Endothelial cell of umbilical vein (primary cell): ENCODE results near the gene TMEM145.

Experiments used
- EZH2 ChIP-seq: IDR thresholded peaks from 2 replicates; pipeline ENCODE4 v1.6.1; 2012; ENCODE audit warnings: borderline replicate concordance, low read depth, mild to moderate bottlenecking, moderate library complexity, low read length, inconsistent platforms; ENCODE audit not compliant: severe bottlenecking
- GATA2 ChIP-seq: IDR thresholded peaks from 2 replicates; pipeline ENCODE4 v1.7.0; 2011; ENCODE audit warnings: low read depth, mild to moderate bottlenecking, moderate library complexity, mixed read lengths, low read length; ENCODE audit not compliant: insufficient read length, insufficient read depth
- MAX ChIP-seq: IDR thresholded peaks from 2 replicates; pipeline ENCODE4 v1.6.1; 2011; ENCODE audit not compliant: insufficient read depth, insufficient read length
- POLR2A ChIP-seq: IDR thresholded peaks from 2 replicates; pipeline ENCODE4 v1.6.1; 2012; ENCODE audit warnings: low read depth, mild to moderate bottlenecking, control low read depth, low read length
- TF ChIP-seq, protein P1 (sequence below), 2 donors: IDR thresholded peaks; 1 replicate in 1 of 2; 2 replicates in 1 of 2; pipeline ENCODE4 v1.5.1; 2011; ENCODE audit warnings: low read length in 2 of 2, mild to moderate bottlenecking in 2 of 2, moderate library complexity in 2 of 2, control low read depth in 1 of 2, inconsistent platforms in 1 of 2, low read depth in 1 of 2; ENCODE audit not compliant: insufficient read depth in 1 of 2; ENCODE audit errors: extremely low read depth in 1 of 2

DNA sequence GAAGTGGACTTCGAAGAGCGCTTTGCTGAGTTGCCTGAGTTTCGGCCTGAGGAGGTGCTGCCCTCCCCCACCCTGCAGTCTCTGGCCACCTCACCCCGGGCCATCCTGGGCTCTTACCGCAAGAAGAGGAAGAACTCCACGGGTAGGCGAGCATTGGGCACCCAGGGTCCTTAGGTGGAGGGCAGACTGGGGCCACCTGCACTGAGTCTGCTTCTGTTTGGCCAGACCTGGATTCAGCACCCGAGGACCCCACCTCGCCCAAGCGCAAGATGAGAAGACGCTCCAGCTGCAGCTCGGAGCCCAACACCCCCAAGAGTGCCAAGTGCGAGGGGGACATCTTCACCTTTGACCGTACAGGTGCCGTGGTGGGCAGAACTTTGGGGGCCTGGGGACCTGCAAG, 19.2 kb upstream of the TMEM145 start:
- TF ChIP-seq, protein P1, sequence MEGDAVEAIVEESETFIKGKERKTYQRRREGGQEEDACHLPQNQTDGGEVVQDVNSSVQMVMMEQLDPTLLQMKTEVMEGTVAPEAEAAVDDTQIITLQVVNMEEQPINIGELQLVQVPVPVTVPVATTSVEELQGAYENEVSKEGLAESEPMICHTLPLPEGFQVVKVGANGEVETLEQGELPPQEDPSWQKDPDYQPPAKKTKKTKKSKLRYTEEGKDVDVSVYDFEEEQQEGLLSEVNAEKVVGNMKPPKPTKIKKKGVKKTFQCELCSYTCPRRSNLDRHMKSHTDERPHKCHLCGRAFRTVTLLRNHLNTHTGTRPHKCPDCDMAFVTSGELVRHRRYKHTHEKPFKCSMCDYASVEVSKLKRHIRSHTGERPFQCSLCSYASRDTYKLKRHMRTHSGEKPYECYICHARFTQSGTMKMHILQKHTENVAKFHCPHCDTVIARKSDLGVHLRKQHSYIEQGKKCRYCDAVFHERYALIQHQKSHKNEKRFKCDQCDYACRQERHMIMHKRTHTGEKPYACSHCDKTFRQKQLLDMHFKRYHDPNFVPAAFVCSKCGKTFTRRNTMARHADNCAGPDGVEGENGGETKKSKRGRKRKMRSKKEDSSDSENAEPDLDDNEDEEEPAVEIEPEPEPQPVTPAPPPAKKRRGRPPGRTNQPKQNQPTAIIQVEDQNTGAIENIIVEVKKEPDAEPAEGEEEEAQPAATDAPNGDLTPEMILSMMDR (IDR thresholded peaks at IDR 0.05; ENCODE audit: extremely low read depth in 1 of 2, insufficient read depth in 1 of 2, low read depth in 1 of 2, low read length in 2 of 2) = no peak
- TF ChIP-seq GATA2 (no peak), POLR2A (no peak), EZH2 (no peak), MAX (no peak)
